Subcutaneous adipose tissue (tissue), 4 donors: ENCODE data around the gene DTNB. TPM values are rescaled to one million over a fixed set of nuclear protein-coding genes. Genes with fewer than 3 reads are reported as not detected.

Experiments used
- total RNA-seq, 4 donors: library from RNA; depleted of rRNA; stranded (reverse); fragments of >200 nt; gene quantifications; one replicate each; pipeline ENCODE4 v1.1.0, GENCODE V29; 2016
- TF ChIP-seq, protein P1 (sequence below): fragments of 450-650 bp; IDR thresholded peaks from one replicate; pipeline ENCODE4 v1.5.1; 2016; ENCODE audit warnings: low read depth, mild to moderate bottlenecking, control low read depth, antibody characterized with exemption, moderate library complexity

DTNB gene
- total RNA-seq, 4 donors from 2014 or later, result 4.6 to 11.6 (median 7.3) TPM

DNA sequence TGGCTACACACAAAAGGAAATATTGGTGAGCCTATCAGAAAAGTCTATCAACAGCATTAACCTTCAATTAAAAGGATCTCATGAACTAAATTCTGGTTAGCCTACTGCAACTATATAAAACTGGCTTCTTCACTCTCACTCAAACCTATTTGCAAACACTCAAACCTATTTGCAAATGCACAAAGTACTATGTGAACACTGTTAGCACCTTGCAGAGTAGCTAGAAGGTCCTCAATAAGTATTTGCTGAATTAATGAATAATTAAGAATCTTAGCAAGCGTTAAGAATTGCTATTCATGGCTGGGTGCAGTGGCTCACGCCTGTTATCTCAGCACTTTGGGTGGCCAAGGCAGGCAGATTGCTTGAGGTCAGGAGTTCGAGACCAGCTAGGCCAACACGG lies 150.3 kb downstream of the DTNB start:
- TF ChIP-seq, protein P1, sequence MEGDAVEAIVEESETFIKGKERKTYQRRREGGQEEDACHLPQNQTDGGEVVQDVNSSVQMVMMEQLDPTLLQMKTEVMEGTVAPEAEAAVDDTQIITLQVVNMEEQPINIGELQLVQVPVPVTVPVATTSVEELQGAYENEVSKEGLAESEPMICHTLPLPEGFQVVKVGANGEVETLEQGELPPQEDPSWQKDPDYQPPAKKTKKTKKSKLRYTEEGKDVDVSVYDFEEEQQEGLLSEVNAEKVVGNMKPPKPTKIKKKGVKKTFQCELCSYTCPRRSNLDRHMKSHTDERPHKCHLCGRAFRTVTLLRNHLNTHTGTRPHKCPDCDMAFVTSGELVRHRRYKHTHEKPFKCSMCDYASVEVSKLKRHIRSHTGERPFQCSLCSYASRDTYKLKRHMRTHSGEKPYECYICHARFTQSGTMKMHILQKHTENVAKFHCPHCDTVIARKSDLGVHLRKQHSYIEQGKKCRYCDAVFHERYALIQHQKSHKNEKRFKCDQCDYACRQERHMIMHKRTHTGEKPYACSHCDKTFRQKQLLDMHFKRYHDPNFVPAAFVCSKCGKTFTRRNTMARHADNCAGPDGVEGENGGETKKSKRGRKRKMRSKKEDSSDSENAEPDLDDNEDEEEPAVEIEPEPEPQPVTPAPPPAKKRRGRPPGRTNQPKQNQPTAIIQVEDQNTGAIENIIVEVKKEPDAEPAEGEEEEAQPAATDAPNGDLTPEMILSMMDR, result no peak

DNA sequence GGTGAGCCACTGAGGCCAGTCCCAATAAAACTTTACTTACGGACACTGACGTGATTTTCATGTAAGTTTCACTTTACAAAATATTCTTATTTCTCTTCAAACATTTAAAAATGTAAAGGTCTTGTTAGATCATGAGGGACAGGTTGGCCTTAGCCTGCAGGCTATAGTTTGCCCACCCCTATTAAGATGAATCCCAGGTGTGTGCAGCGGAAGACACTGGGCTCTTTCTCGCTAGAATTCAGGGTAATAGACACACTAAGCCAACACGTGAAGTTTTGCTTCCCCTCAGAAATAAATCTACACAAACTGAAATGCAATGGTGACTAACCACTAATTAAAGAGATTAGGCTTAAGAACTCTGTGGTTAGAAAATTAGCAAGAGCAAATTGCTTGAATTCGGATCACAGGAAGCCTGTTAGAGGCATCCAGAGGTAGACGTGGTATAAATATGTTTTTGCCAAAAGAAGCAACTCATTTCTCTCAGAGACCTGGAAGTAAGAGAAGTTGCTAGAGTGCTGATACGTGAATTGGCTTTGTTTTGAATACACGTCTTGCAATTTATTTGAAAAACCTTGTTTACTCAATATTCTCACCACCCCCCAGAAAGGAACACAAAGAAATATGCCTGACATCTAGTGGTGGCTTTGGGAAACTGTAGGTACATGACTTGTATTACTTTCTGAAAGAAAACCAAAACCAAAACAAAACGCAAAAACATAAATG lies 151.6 kb downstream of the DTNB start:
- TF ChIP-seq, protein P1, result no peak

DNA sequence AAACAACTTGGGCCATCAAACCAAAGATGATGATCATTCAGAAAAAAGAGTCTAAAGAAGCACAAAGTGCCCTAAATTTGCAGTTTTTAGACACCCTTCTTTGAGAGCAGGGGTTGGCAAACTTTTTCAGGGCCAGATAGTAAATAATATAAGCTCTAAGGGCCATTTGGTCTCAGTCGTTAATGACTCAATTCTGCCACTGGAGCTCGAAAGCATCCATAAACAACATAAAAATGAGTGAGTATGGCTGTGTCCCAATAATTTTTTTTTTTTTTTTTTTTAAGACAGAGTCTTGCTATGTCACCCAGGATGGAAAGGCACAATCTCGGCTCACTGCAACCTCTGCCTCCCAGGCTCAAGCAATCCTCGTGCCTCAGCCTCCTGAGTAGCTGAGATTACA lies 152.3 kb downstream of the DTNB start:
- TF ChIP-seq, protein P1, result no peak

DNA sequence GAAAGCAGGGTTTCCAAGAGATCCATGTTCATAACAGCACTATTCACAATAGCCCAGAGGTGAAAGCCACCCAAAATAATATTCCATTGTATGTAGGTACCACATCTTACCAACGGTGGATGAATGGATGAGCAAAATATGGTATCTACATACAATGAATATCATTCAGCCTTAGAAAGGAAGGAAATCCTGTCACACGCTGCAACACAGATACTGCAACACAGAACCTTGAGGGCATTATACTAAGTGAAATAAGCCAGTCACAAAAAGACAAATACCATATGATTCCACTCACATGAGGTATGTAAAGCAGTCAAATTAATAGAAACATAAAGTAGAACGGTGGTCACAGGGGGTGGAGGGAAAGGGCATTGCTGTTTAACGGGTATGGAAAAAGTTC lies 155.7 kb downstream of the DTNB start:
- TF ChIP-seq, protein P1, result no peak

DNA sequence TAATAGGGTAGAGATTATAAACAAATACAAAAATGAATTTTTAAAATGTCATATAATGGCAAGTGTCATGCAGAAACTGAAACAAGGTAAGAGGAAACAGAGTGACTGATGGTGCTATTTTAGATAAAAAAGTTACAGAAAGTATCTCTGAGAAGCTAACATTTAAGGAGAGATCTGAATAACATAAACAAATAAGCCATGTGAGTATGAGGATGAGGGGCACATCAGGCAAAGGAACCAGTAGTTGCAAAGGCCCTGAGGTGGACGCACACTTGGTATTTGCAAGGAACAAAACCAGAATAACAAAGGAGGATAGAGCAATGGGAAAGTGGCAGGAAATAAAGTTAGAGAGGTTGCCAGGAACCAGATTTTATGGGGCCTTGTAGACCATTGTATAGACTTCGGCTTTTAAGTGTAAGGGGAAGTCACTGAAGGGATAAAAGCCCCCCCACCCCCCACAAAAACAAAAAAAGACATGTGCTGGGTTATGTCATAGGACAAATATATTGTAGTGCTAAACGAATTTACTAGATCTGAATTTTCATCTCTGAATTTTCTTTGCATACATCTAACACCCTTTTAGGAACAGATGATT lies 159.2 kb downstream of the DTNB start:
- TF ChIP-seq, protein P1, result no peak

DNA sequence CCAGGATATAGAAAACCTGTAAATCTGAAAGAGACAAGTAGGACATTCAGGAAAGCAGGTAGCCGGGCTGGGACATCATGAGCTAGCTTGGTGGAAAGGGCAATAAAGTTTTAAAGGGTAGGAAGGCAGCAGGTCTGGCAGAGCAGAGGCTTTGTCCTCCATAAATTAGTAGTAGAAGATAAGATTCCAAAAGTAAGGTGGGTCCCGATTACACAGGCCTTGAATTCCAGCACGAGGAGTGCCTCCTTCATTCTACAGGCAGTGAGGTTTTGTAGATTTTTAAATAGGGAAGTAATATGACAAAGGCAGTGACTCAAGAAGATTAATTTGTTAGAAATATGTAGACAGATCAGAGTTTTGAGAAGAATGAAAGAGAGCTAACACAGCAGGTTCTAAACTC lies 160.7 kb downstream of the DTNB start:
- TF ChIP-seq, protein P1, result no peak

DNA sequence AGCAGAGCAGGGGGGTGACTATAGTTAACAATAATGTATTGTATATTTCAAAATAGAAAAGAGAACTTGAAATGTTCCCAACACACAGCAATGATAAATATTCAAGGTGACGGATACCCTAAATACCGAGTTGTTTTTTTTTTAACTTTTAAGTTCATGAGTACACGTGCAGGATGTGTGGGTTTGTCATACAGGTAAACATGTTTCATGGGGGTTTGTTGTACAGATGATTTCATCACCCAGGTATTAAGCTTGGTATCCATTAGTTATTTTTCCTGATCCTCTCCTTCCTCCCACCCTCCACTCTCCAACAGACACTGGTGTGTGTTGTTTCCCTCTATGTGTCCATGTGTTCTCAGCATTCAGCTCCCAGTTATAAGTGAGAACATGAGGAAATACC lies 167.2 kb downstream of the DTNB start:
- TF ChIP-seq, protein P1, result no peak
